GM23338 (cell line): ENCODE results near the gene TPRX1.

Source experiments
- CTCF ChIP-seq, 2 experiments: fragments of 200-600 bp in 1 of 2; sonication (generic) in 1 of 2; conservative IDR thresholded peaks; 2 replicates each; pipeline versions ENCODE4 v1.5.1 to v1.6.1; 2016 to 2017; ENCODE audit warnings: antibody characterized with exemption in 2 of 2, low read depth in 2 of 2, mild to moderate bottlenecking in 2 of 2, moderate library complexity in 1 of 2
- EZH2 ChIP-seq: fragments of 200-600 bp; sonication (generic); IDR thresholded peaks from one replicate; pipeline ENCODE4 v1.8.0; 2017; ENCODE audit warnings: antibody characterized with exemption, mild to moderate bottlenecking, low read depth; ENCODE audit not compliant: unreplicated experiment
- POLR2AphosphoS5 ChIP-seq: IDR thresholded peaks from 2 replicates; pipeline ENCODE4 v1.6.1; 2016; ENCODE audit warnings: antibody characterized with exemption, low read depth
- REST ChIP-seq: IDR thresholded peaks from one replicate; pipeline ENCODE4 v1.6.1; 2018; ENCODE audit warnings: antibody characterized with exemption; ENCODE audit not compliant: unreplicated experiment

DNA sequence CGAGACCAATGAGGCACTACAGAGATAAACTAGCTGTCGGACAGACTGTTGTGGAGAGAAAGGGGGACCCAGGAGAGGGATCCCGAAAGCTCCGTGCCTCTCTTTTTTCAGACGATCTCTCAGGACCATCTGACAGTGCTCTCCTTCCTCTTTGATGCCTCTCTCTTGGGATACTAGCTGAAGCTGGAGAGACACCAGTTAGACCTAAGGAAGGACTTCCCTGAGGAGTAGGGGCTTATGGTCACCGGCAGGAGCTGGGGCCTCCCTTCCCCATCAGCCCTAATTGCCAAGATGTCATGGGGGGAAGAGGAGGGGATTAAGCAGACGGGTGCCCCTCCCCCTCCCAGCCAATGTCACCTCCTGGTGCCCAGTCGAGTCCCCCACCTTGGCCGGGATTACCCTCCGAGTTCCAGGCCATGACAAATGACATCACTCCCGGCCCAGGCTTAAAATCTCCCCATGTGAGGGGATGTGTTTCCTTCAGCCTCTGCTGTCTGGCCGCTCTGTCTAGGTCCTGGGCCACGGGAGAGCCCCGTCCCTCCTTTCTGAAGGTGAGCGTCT, 17.2 kb upstream of the TPRX1 start, which contains the start of gene CRX:
- TF ChIP-seq CTCF (conservative IDR thresholded peaks at IDR 0.05; ENCODE audit: low read depth in 2 of 2) (no peak), REST (no peak), EZH2 (no peak), POLR2AphosphoS5 (no peak)
